Neural cell (in vitro differentiated cells): ENCODE results near the gene CAMK2B. TPM values are rescaled to one million over a fixed set of nuclear protein-coding genes. Genes with fewer than 3 reads are reported as not detected.
A peak's percentile ranks its signal among the peaks of the same experiment; 100 is the strongest.

Experiments
- H2AFZ ChIP-seq: fragments of 200-600, 300-800 bp; sonication (generic), shearing (Covaris generic); 2 replicates; pipeline ENCODE4 v1.6.0; 2014; ENCODE audit warnings: low read depth, mild to moderate bottlenecking, antibody characterized with exemption, low read length, moderate library complexity
- H3F3A ChIP-seq: fragments of 200-600 bp; shearing (Covaris generic); 2 replicates; pipeline ENCODE4 v1.6.1; 2016; ENCODE audit warnings: mild to moderate bottlenecking, moderate library complexity, mixed read lengths, antibody characterized with exemption, low read length; ENCODE audit not compliant: insufficient read depth, poor library complexity, severe bottlenecking
- H3K27ac ChIP-seq: fragments of 200-600, 300-800 bp; sonication (generic), shearing (Covaris generic); 2 replicates; pipeline ENCODE4 v1.5.1; 2014; ENCODE audit warnings: mild to moderate bottlenecking, low read length, moderate library complexity
- H3K27me3 ChIP-seq: fragments of 300-800, 200-600 bp; sonication (generic), shearing (Covaris generic); 2 replicates; pipeline ENCODE4 v1.6.0; 2014; ENCODE audit warnings: mild to moderate bottlenecking, low read depth, low read length, moderate library complexity; ENCODE audit not compliant: insufficient read depth
- H3K36me3 ChIP-seq: fragments of 300-800, 200-600 bp; sonication (generic), shearing (Covaris generic); 2 replicates; pipeline ENCODE4 v1.5.1; 2014; ENCODE audit warnings: mild to moderate bottlenecking, antibody characterized with exemption, low read length, moderate library complexity; ENCODE audit not compliant: insufficient read depth
- H3K4me2 ChIP-seq: fragments of 300-800, 200-600 bp; sonication (generic), shearing (Covaris generic); 2 replicates; pipeline ENCODE4 v1.6.0; 2014; ENCODE audit warnings: mild to moderate bottlenecking, low read length
- H3K4me3 ChIP-seq: fragments of 300-800, 200-600 bp; sonication (generic), shearing (Covaris generic); 2 replicates; pipeline ENCODE4 v1.5.1; 2014; ENCODE audit warnings: mild to moderate bottlenecking, low read length, moderate library complexity
- H3K79me2 ChIP-seq: fragments of 200-600 bp; shearing (Covaris generic); replicated peaks from 2 replicates; pipeline ENCODE4 v1.6.0; 2014; ENCODE audit warnings: mild to moderate bottlenecking, low read length, moderate library complexity; ENCODE audit not compliant: insufficient read depth
- H3K9ac ChIP-seq: fragments of 300-800, 200-600 bp; sonication (generic), shearing (Covaris generic); 2 replicates; pipeline ENCODE4 v1.6.1; 2016; ENCODE audit warnings: mild to moderate bottlenecking, low read length, mixed read lengths
- H3K9me2 ChIP-seq: fragments of 200-600 bp; shearing (Covaris generic); 2 replicates; pipeline ENCODE4 v1.6.1; 2016; ENCODE audit warnings: mild to moderate bottlenecking, low read length, mixed read lengths; ENCODE audit not compliant: insufficient read depth
- H3K9me3 ChIP-seq: fragments of 200-600, 300-800 bp; sonication (generic), shearing (Covaris generic); 2 replicates; pipeline ENCODE4 v1.6.1; 2016; ENCODE audit warnings: mild to moderate bottlenecking, mixed run types, low read length, moderate library complexity, mixed read lengths
- H4K20me1 ChIP-seq: fragments of 200-600 bp; shearing (Covaris generic); 2 replicates; pipeline ENCODE4 v1.6.1; 2016; ENCODE audit warnings: mild to moderate bottlenecking, mixed run types; ENCODE audit not compliant: insufficient read depth
- CTCF ChIP-seq: fragments of 450-650 bp; IDR thresholded peaks from 2 replicates; pipeline ENCODE4 v1.5.1; 2014; ENCODE audit warnings: antibody characterized with exemption, mild to moderate bottlenecking, moderate library complexity; ENCODE audit not compliant: poor library complexity, severe bottlenecking
- EP300 ChIP-seq: fragments of 450-650 bp; conservative IDR thresholded peaks from 2 replicates; pipeline ENCODE4 v1.6.1; 2014; ENCODE audit warnings: antibody characterized with exemption, mild to moderate bottlenecking, moderate library complexity; ENCODE audit not compliant: poor library complexity, severe bottlenecking
- EZH2 ChIP-seq: fragments of 200-600, 300-800 bp; shearing (Covaris generic), sonication (generic); IDR thresholded peaks from 2 replicates; pipeline ENCODE4 v1.6.1; 2014; ENCODE audit warnings: antibody characterized with exemption, low read length, borderline replicate concordance, mild to moderate bottlenecking; ENCODE audit not compliant: insufficient read depth, poor library complexity, severe bottlenecking
- MXI1 ChIP-seq: fragments of 450-650 bp; conservative IDR thresholded peaks from 2 replicates; pipeline ENCODE4 v1.6.1; 2014; ENCODE audit warnings: antibody characterized with exemption, mild to moderate bottlenecking; ENCODE audit not compliant: poor library complexity, severe bottlenecking
- POLR2AphosphoS5 ChIP-seq: IDR thresholded peaks from 2 replicates; pipeline ENCODE4 v1.6.1; 2012
- RAD21 ChIP-seq: fragments of 450-650 bp; conservative IDR thresholded peaks from 2 replicates; pipeline ENCODE4 v1.6.1; 2014; ENCODE audit warnings: antibody characterized with exemption, mild to moderate bottlenecking, moderate library complexity
- REST ChIP-seq: IDR thresholded peaks from 2 replicates; pipeline ENCODE4 v1.6.1; 2012; ENCODE audit warnings: borderline replicate concordance
- SMC3 ChIP-seq: fragments of 450-650 bp; conservative IDR thresholded peaks from 2 replicates; pipeline ENCODE4 v1.6.1; 2014; ENCODE audit warnings: antibody characterized with exemption, mild to moderate bottlenecking, moderate library complexity; ENCODE audit not compliant: poor library complexity
- TAF1 ChIP-seq: IDR thresholded peaks from 2 replicates; pipeline ENCODE4 v1.6.1; 2012; ENCODE audit warnings: low read depth
- polyA plus RNA-seq: library from polyadenylated mRNA; depleted of rRNA; stranded (reverse); fragments of >200 nt; gene quantifications from 2 replicates; pipeline ENCODE4 v1.2.3, GENCODE V29; 2014

The CAMK2B gene
- polyA plus RNA-seq, 1 donor from 2014 or later = 67.3 TPM

- H3K9me2 ChIP-seq = no peaks in the 10 kb centered on the region
- no peak overlapping the region for H3K27ac ChIP-seq
- H4K20me1 ChIP-seq = no peaks in the 10 kb centered on the region
- no peak for TF ChIP-seq EP300
- TF ChIP-seq TAF1 = no peak
- TF ChIP-seq SMC3 = no peak
- no peak for TF ChIP-seq MXI1
- no peak for TF ChIP-seq EZH2
- TF ChIP-seq CTCF = no peak
- no peak for TF ChIP-seq REST
- TF ChIP-seq RAD21 = no peak
- no peak for TF ChIP-seq POLR2AphosphoS5
- H3K4me2 ChIP-seq = no peak overlapping the region
- no peak overlapping the region for H2AFZ ChIP-seq
- H3F3A ChIP-seq = no peaks in the 10 kb centered on the region
- no peaks in the 10 kb centered on the region for H3K27me3 ChIP-seq
- no peaks in the 10 kb centered on the region for H3K9me3 ChIP-seq
- H3K4me3 ChIP-seq = no peak overlapping the region
- no peaks in the 10 kb centered on the region for H3K79me2 ChIP-seq
- H3K36me3 ChIP-seq = no peaks in the 10 kb centered on the region
- H3K9ac ChIP-seq = no peak overlapping the region
Observed at GRCh38 chr7:44226396-44226753, 99.0 kb downstream of the CAMK2B start.

- Histone ChIP-seq H3K4me3 (no peak overlapping the region), H4K20me1 (no peaks in the 10 kb centered on the region), H3K4me2 (no peak overlapping the region), H3K79me2 (no peaks in the 10 kb centered on the region), H3K27ac (no peak overlapping the region), H3F3A (no peaks in the 10 kb centered on the region), H3K9me2 (no peaks in the 10 kb centered on the region), H3K27me3 (no peaks in the 10 kb centered on the region), H3K9me3 (no peaks in the 10 kb centered on the region), H3K36me3 (no peaks in the 10 kb centered on the region), H2AFZ (no peak overlapping the region), H3K9ac (no peak overlapping the region)
- TF ChIP-seq POLR2AphosphoS5 = peak; percentile 5
- no peak for TF ChIP-seq TAF1
Observed at GRCh38 chr7:44225566-44226395, 99.6 kb downstream of the CAMK2B start.
